ENCODE results near the gene IKZF5. TPM values are rescaled to one million over a fixed set of nuclear protein-coding genes. Genes with fewer than 3 reads are reported as not detected.

The IKZF5 gene
- total and polyA plus RNA-seq, 8 donors = 6.2 to 13.1 (median 9.4) TPM

- peaks cover 0 to 19% (median 0%) of the 10 kb centered on the region in 3 donors for H3K36me3 ChIP-seq
- no peak overlapping the region for H3K27ac ChIP-seq
- no peaks in the 10 kb centered on the region for H3K27me3 ChIP-seq
- FAIRE-seq (no peak), DNase-seq (no peak), ATAC-seq (no peak)
- H3K4me1 ChIP-seq = peaks cover 0 to 6% (median 0%) of the 10 kb centered on the region in 3 donors
- H3K9me3 ChIP-seq = no peaks in the 10 kb centered on the region
- intact Hi-C loops (cut with DNase I) = no loop called here
- no peak overlapping the region for H3K4me3 ChIP-seq
- 86 to 87% methylated on average over 6 of the region's 6 CpGs for WGBS, 2 donors
- no peak for TF ChIP-seq CTCF (IDR thresholded peaks at IDR 0.05)
These were observed 10.2 kb downstream of the IKZF5 start for GRCh38 chr10:122998360-122998917.

- H3K9me3 ChIP-seq = no peaks in the 10 kb centered on the region
- peaks cover 0 to 21% (median under 1%) of the 10 kb centered on the region in 3 donors for H3K36me3 ChIP-seq
- no peak for FAIRE-seq
These were observed 10.7 kb downstream of the IKZF5 start for GRCh38 chr10:122997864-122998263.

GRCh38 chr10:122995936-122996335, 12.7 kb downstream of the IKZF5 start:
- no peak overlapping the region for H3K4me3 ChIP-seq
- 93 to 94% methylated on average over 4 of the region's 4 CpGs for WGBS, 2 donors
- H3K9me3 ChIP-seq = no peaks in the 10 kb centered on the region
- ATAC-seq (no peak), DNase-seq (no peak), FAIRE-seq (no peak)
- peaks cover 0 to 6% (median 0%) of the 10 kb centered on the region in 3 donors for H3K4me1 ChIP-seq
- no peak for TF ChIP-seq CTCF (IDR thresholded peaks at IDR 0.05)
- intact Hi-C loops (cut with DNase I) = no loop called here
- peaks cover 0 to 26% (median 7%) of the 10 kb centered on the region in 3 donors for H3K36me3 ChIP-seq
- no peak overlapping the region for H3K27ac ChIP-seq
- no peaks in the 10 kb centered on the region for H3K27me3 ChIP-seq

More at GRCh38 chr10:122997864-122998263, 10.7 kb downstream of the IKZF5 start:
- H3K4me3 ChIP-seq = no peak overlapping the region
- H3K27ac ChIP-seq = no peak overlapping the region
- whole genome bisulfite sequencing, 2 donors = 89 to 91% methylated on average over 3 of the region's 3 CpGs
- no peak for TF ChIP-seq CTCF (IDR thresholded peaks at IDR 0.05)
- peaks cover 0 to 6% (median 0%) of the 10 kb centered on the region in 3 donors for H3K4me1 ChIP-seq
- no peaks in the 10 kb centered on the region for H3K27me3 ChIP-seq
- intact Hi-C loops (cut with DNase I) = no loop called here
- no peak for ATAC-seq
- DNase-seq = no peak

GRCh38 chr10:122993797-122994336, 14.7 kb downstream of the IKZF5 start:
- no peaks in the 10 kb centered on the region for H3K27me3 ChIP-seq
- WGBS, 2 donors = 95 to 97% methylated on average over 6 of the region's 6 CpGs

More at GRCh38 chr10:122993797-122994336, 14.7 kb downstream of the IKZF5 start:
- H3K36me3 ChIP-seq = peaks cover 0 to 26% (median 7%) of the 10 kb centered on the region in 3 donors
- no peak for TF ChIP-seq CTCF (IDR thresholded peaks at IDR 0.05)
- no peak for FAIRE-seq
- no peaks in the 10 kb centered on the region for H3K4me1 ChIP-seq
- no peak overlapping the region for H3K27ac ChIP-seq
- ATAC-seq = no peak
- no peak overlapping the region for H3K4me3 ChIP-seq
- no peak for DNase-seq
- H3K9me3 ChIP-seq = no peaks in the 10 kb centered on the region
- intact Hi-C loops (cut with DNase I) = no loop called here

All from pancreas (tissue), 10 donors.